Measurements from ENCODE around the gene ZHX3.
"Not testable (repeated sequence)": the region's sequence is repeated elsewhere in the genome, so short reads cannot be mapped to it uniquely, and the experiment has no call there.

ZHX3 gene

DNA sequence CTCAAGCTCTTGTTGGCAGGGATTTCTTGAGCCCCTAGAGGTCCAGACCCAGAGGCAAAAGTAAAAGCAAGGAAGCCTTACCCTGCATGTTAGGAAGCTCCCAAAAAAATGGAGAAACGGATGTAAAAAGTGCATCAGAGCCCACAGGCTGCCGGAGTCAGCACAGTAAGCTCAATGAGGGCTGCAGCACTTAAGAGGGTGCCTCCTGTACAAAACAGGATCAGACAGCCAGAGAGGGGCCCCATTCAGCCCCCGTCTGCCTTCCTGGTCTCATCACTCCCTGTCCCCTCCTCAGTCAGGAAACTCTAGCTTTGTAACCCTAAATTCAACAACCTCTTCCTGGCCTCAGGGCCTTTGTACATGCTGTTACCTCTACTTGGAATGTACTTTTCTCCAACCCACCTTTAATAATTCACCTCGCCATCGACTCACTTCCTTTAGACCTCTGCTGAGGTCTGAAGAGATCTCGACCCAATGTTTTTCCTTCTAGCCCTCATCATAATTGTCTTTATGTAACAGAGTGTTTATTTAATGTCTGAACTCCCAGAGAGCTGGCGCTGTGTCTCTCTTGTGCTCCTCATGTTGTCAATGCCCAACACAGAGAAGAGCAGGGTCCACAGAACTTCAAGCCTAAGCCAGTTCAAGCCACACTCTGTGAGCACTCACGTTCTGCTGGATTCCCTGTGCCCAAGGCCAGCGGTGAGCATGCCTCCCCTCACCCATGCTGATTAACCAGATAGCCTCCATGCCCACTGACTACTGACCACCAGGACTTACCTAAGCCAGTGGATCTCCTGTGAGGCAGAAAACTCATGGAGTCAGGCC, 183.0 kb downstream of the ZHX3 start:
- DNase-seq (ENCODE audit: low spot score): no peak

GRCh38 chr20:41133709-41134361, 183.7 kb downstream of the ZHX3 start:
- DNase-seq (ENCODE audit: low spot score): no peak

GRCh38 chr20:41132388-41132775, 185.1 kb downstream of the ZHX3 start:
- not testable (repeated sequence) for DNase-seq (ENCODE audit: low spot score)

DNA sequence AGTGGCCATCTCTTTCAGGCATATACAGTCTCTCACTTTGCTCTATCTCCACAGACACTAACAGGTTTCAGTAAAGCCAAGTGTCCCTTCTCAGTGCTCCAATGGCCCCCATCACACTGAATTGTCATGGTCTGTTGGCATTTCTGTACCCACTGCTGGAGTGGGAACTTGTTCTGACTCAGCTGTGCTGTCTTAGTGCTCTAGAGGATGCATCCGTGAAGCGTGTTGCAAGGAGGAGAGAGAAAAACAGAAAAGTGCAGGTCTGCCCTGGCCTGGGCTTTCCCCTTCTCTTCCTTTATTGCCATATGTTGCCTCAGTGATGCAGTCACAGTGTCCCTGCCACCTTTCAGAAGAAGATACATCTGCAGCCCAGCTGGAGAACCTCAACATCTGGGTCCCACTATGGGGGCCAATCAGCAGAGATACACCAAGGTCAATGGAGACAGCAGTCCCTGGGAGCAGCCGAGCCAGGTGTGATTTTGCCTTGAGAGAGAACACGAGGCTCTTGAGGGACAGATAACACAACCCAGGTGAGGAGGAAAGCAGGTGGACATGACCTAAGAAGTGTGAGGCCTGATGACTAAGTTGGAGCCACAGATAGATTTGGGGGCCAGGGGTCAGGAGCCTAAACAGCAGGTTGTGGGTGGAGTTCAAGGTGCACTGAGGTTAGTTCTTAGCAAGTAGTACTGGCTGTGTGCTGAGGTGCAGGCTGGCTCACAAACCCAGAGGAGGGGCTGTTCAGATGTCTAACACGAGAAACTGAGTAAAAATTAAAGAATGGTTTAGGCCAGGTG, 185.7 kb downstream of the ZHX3 start:
- no peak for DNase-seq (ENCODE audit: low spot score)
